ENCODE results near the gene LIMS1.

DNA sequence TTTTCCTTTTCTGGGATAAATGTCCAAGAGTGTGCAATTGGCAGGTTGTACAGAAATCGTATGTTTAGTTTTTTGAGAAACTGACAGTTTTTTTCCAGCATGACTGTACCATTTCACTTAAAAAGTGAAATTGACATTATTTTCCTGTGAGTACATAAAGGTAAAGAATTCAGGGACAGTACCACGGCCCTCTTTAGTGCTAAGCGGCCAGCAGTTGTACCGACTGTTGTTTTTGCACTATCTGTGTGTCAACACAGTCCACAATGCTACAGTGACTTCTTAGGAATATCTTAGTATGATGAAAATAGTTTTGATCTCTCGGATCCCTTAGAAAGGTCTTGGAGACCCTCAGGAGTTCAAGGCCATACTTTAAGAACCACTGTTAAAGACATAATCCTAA lies 2.6 kb downstream of the LIMS1 start:
- no peak for TF ChIP-seq POLR2A (IDR thresholded peaks at IDR 0.05)
- TF ChIP-seq, protein P1, sequence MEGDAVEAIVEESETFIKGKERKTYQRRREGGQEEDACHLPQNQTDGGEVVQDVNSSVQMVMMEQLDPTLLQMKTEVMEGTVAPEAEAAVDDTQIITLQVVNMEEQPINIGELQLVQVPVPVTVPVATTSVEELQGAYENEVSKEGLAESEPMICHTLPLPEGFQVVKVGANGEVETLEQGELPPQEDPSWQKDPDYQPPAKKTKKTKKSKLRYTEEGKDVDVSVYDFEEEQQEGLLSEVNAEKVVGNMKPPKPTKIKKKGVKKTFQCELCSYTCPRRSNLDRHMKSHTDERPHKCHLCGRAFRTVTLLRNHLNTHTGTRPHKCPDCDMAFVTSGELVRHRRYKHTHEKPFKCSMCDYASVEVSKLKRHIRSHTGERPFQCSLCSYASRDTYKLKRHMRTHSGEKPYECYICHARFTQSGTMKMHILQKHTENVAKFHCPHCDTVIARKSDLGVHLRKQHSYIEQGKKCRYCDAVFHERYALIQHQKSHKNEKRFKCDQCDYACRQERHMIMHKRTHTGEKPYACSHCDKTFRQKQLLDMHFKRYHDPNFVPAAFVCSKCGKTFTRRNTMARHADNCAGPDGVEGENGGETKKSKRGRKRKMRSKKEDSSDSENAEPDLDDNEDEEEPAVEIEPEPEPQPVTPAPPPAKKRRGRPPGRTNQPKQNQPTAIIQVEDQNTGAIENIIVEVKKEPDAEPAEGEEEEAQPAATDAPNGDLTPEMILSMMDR (IDR thresholded peaks at IDR 0.05) = no peak

Data from prostate gland (tissue), 2 donors.